ENCODE data around the gene PNPLA1.
A peak's percentile ranks its signal among the peaks of the same experiment; 100 is the strongest.

Gene PNPLA1

DNA sequence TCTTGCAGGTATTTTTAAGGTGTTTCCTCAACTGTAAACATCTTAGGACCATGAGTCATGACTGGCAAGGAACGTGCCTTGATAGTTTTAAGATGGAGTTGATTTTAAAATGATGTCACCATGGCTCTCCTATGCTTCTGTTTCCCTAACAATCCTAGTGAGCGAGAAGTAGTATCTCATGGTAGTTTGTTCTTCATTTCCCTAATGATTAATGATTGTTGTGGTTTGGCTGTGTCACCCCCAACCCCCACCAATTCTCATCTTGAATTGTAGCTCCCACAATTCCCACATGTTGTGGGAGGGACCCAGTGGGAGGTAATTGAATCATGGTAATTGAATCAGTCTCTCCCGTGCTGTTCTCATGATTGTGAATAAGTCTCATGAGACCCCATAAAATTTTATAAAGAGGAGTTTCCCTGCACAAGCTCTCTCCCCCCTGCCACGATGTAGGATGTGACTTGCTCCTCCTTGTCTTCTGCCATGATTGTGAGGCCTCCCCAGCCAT, 83.6 kb downstream of the PNPLA1 start (continued):
- TF ChIP-seq, protein P1, sequence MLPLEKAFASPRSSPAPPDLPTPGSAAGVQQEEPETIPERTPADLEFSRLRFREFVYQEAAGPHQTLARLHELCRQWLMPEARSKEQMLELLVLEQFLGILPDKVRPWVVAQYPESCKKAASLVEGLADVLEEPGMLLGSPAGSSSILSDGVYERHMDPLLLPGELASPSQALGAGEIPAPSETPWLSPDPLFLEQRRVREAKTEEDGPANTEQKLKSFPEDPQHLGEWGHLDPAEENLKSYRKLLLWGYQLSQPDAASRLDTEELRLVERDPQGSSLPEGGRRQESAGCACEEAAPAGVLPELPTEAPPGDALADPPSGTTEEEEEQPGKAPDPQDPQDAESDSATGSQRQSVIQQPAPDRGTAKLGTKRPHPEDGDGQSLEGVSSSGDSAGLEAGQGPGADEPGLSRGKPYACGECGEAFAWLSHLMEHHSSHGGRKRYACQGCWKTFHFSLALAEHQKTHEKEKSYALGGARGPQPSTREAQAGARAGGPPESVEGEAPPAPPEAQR (tag by site-specific recombination; IDR thresholded peaks at IDR 0.05), result no peak
- TF ChIP-seq ZNF394 (tag by site-specific recombination; IDR thresholded peaks at IDR 0.05; ENCODE audit: borderline replicate concordance) (peak; percentile 56; the same call in 1 of the 2 replicates), ZNF23 (tag by site-specific recombination; IDR thresholded peaks at IDR 0.05; ENCODE audit: borderline replicate concordance) (no peak), ZNF626 (tag by site-specific recombination; IDR thresholded peaks at IDR 0.05) (no peak), HOXA7 (CRISPR knock-in tag; IDR thresholded peaks at IDR 0.05; ENCODE audit: borderline replicate concordance) (no peak), PRDM1 (tag by site-specific recombination; IDR thresholded peaks at IDR 0.05) (no peak), ZNF514 (tag by site-specific recombination; IDR thresholded peaks at IDR 0.05) (no peak), ZNF544 (tag by site-specific recombination; IDR thresholded peaks at IDR 0.05) (no peak), ZNF585B (tag by site-specific recombination; IDR thresholded peaks at IDR 0.05) (no peak), KLF7 (tag by site-specific recombination; IDR thresholded peaks at IDR 0.05; ENCODE audit: borderline replicate concordance) (no peak), ZNF600 (tag by site-specific recombination; IDR thresholded peaks at IDR 0.05) (no peak), ZSCAN16 (tag by site-specific recombination; IDR thresholded peaks at IDR 0.05) (no peak), ZNF548 (tag by site-specific recombination; IDR thresholded peaks at IDR 0.05) (no peak), ZNF658 (tag by site-specific recombination; IDR thresholded peaks at IDR 0.05) (no peak), MZF1 (tag by site-specific recombination; IDR thresholded peaks at IDR 0.05; ENCODE audit: borderline replicate concordance) (no peak), ZNF416 (tag by site-specific recombination; IDR thresholded peaks at IDR 0.05) (no peak), ZNF169 (tag by site-specific recombination; IDR thresholded peaks at IDR 0.05) (no peak), ZNF530 (tag by site-specific recombination; IDR thresholded peaks at IDR 0.05; ENCODE audit: low read depth) (no peak), ZNF610 (tag by site-specific recombination; IDR thresholded peaks at IDR 0.05; ENCODE audit: borderline replicate concordance) (no peak), ZNF707 (tag by site-specific recombination; IDR thresholded peaks at IDR 0.05) (no peak), ZNF366 (tag by site-specific recombination; conservative IDR thresholded peaks at IDR 0.05) (peak; percentile 74), ZNF837 (tag by site-specific recombination; IDR thresholded peaks at IDR 0.05) (no peak), ZFP37 (tag by site-specific recombination; IDR thresholded peaks at IDR 0.05) (no peak), ZBTB20 (tag by site-specific recombination; IDR thresholded peaks at IDR 0.05) (no peak)
- TF ChIP-seq, protein P2, sequence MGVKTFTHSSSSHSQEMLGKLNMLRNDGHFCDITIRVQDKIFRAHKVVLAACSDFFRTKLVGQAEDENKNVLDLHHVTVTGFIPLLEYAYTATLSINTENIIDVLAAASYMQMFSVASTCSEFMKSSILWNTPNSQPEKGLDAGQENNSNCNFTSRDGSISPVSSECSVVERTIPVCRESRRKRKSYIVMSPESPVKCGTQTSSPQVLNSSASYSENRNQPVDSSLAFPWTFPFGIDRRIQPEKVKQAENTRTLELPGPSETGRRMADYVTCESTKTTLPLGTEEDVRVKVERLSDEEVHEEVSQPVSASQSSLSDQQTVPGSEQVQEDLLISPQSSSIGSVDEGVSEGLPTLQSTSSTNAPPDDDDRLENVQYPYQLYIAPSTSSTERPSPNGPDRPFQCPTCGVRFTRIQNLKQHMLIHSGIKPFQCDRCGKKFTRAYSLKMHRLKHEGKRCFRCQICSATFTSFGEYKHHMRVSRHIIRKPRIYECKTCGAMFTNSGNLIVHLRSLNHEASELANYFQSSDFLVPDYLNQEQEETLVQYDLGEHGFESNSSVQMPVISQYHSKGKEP (tag by site-specific recombination; IDR thresholded peaks at IDR 0.05), result no peak
- TF ChIP-seq, protein P3, sequence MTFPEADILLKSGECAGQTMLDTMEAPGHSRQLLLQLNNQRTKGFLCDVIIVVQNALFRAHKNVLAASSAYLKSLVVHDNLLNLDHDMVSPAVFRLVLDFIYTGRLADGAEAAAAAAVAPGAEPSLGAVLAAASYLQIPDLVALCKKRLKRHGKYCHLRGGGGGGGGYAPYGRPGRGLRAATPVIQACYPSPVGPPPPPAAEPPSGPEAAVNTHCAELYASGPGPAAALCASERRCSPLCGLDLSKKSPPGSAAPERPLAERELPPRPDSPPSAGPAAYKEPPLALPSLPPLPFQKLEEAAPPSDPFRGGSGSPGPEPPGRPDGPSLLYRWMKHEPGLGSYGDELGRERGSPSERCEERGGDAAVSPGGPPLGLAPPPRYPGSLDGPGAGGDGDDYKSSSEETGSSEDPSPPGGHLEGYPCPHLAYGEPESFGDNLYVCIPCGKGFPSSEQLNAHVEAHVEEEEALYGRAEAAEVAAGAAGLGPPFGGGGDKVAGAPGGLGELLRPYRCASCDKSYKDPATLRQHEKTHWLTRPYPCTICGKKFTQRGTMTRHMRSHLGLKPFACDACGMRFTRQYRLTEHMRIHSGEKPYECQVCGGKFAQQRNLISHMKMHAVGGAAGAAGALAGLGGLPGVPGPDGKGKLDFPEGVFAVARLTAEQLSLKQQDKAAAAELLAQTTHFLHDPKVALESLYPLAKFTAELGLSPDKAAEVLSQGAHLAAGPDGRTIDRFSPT (tag by site-specific recombination; IDR thresholded peaks at IDR 0.05), result no peak
- TF ChIP-seq, protein P4, sequence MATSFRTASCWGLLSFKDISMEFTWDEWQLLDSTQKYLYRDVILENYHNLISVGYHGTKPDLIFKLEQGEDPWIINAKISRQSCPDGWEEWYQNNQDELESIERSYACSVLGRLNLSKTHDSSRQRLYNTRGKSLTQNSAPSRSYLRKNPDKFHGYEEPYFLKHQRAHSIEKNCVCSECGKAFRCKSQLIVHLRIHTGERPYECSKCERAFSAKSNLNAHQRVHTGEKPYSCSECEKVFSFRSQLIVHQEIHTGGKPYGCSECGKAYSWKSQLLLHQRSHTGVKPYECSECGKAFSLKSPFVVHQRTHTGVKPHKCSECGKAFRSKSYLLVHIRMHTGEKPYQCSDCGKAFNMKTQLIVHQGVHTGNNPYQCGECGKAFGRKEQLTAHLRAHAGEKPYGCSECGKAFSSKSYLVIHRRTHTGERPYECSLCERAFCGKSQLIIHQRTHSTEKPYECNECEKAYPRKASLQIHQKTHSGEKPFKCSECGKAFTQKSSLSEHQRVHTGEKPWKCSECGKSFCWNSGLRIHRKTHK (tag by site-specific recombination; IDR thresholded peaks at IDR 0.05), result no peak
- TF ChIP-seq, protein P5, sequence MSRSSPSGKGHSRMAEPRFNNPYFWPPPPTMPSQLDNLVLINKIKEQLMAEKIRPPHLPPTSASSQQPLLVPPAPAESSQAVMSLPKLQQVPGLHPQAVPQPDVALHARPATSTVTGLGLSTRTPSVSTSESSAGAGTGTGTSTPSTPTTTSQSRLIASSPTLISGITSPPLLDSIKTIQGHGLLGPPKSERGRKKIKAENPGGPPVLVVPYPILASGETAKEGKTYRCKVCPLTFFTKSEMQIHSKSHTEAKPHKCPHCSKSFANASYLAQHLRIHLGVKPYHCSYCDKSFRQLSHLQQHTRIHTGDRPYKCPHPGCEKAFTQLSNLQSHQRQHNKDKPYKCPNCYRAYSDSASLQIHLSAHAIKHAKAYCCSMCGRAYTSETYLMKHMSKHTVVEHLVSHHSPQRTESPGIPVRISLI (tag by site-specific recombination; IDR thresholded peaks at IDR 0.05), result no peak
- TF ChIP-seq, protein P6, sequence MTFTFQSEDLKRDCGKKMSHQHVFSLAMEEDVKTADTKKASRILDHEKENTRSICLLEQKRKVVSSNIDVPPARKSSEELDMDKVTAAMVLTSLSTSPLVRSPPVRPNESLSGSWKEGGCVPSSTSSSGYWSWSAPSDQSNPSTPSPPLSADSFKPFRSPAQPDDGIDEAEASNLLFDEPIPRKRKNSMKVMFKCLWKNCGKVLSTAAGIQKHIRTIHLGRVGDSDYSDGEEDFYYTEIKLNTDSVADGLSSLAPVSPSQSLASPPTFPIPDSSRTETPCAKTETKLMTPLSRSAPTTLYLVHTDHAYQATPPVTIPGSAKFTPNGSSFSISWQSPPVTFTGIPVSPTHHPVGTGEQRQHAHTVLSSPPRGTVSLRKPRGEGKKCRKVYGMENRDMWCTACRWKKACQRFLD (tag by site-specific recombination; IDR thresholded peaks at IDR 0.05), result no peak
- TF ChIP-seq, protein P7, sequence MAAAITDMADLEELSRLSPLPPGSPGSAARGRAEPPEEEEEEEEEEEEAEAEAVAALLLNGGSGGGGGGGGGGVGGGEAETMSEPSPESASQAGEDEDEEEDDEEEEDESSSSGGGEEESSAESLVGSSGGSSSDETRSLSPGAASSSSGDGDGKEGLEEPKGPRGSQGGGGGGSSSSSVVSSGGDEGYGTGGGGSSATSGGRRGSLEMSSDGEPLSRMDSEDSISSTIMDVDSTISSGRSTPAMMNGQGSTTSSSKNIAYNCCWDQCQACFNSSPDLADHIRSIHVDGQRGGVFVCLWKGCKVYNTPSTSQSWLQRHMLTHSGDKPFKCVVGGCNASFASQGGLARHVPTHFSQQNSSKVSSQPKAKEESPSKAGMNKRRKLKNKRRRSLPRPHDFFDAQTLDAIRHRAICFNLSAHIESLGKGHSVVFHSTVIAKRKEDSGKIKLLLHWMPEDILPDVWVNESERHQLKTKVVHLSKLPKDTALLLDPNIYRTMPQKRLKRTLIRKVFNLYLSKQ (tag by site-specific recombination; IDR thresholded peaks at IDR 0.05; ENCODE audit: borderline replicate concordance), result no peak
- TF ChIP-seq, protein P8, sequence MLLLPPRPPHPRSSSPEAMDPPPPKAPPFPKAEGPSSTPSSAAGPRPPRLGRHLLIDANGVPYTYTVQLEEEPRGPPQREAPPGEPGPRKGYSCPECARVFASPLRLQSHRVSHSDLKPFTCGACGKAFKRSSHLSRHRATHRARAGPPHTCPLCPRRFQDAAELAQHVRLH (tag by site-specific recombination; IDR thresholded peaks at IDR 0.05), result no peak

All from HEK293 (cell line).